Erythroblast (primary cell): Measurements from ENCODE around the gene COQ10A.

ENCODE experiments used
- GATA1 ChIP-seq: IDR thresholded peaks from 2 replicates; pipeline ENCODE4 v1.6.1; 2011; ENCODE audit warnings: low read depth, mild to moderate bottlenecking, control low read depth, low read length, moderate library complexity
- POLR2A ChIP-seq: IDR thresholded peaks from 2 replicates; pipeline ENCODE4 v1.6.1; 2011; ENCODE audit warnings: mild to moderate bottlenecking, low read length

DNA sequence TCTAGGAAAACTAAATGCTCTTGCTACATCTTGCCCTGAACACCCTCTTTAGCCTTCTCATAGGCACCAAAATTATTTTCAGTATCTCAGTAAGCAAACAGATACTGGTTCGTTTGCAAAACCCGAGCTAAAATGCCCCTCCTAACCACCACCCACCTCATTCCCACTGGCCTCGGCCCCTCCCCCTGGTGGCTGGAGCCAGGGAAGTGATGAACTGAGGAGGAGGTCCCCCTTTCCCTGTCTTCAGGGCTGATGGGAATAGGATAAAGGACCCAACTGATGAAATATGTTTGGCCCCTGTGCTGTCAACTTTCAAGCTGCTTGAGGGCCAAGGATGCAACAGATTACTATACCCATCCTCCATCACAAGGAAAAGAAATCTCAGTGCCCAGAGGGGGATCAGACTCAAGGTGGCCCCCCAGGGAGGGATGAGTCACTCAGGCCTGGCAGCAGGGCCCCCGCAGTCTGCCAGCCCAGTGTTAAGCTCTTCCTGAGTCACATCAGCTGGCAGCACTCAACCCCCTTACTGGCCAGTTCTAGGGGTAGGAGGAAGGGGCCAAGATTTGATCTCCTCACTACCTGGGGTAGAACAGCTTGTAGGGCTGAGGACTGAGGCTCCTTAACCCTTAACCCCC lies 10.3 kb upstream of the COQ10A start:
- TF ChIP-seq POLR2A (no peak), GATA1 (no peak)
